Eye (tissue), 1 donor: ENCODE data around the gene KLC1.
"Not testable (repeated sequence)": the region's sequence is repeated elsewhere in the genome, so short reads cannot be mapped to it uniquely, and the experiment has no call there.

Experiments used
- DNase-seq: peaks from one replicate; pipeline ENCODE4 v3.0.0-alpha.2; 2015

The KLC1 gene

GRCh38 chr14:103662591-103662990, 33.6 kb downstream of the KLC1 start:
- DNase-seq, result no peak

- no peak for DNase-seq
Measured at GRCh38 chr14:103663506-103663905, 34.5 kb downstream of the KLC1 start.

- no peak for DNase-seq
Measured at GRCh38 chr14:103667671-103668070, 38.7 kb downstream of the KLC1 start.

- DNase-seq, result no peak
Measured at GRCh38 chr14:103668117-103668516, 39.1 kb downstream of the KLC1 start.

GRCh38 chr14:103669370-103669769, 40.4 kb downstream of the KLC1 start:
- no peak for DNase-seq

- no peak for DNase-seq
Measured at GRCh38 chr14:103671911-103672310, 42.9 kb downstream of the KLC1 start.

GRCh38 chr14:103675957-103676356, 46.9 kb downstream of the KLC1 start:
- no peak for DNase-seq

GRCh38 chr14:103676881-103677675, 48.1 kb downstream of the KLC1 start:
- no peak for DNase-seq

- peak; percentile 30 for DNase-seq
Measured at GRCh38 chr14:103679351-103679750, 50.3 kb downstream of the KLC1 start.

GRCh38 chr14:103680491-103681231, 51.6 kb downstream of the KLC1 start:
- no peak for DNase-seq

GRCh38 chr14:103683139-103683538, 54.1 kb downstream of the KLC1 start:
- DNase-seq, result no peak

GRCh38 chr14:103684471-103684870, 55.5 kb downstream of the KLC1 start:
- no peak for DNase-seq

GRCh38 chr14:103684871-103685270, 55.9 kb downstream of the KLC1 start:
- no peak for DNase-seq

GRCh38 chr14:103685276-103686211, 56.5 kb downstream of the KLC1 start:
- no peak for DNase-seq

GRCh38 chr14:103686831-103687485, 57.9 kb downstream of the KLC1 start:
- no peak for DNase-seq

GRCh38 chr14:103687712-103688111, 58.7 kb downstream of the KLC1 start:
- no peak for DNase-seq

- DNase-seq, result no peak
Measured at GRCh38 chr14:103688441-103688840, 59.4 kb downstream of the KLC1 start.

- DNase-seq, result no peak
Measured at GRCh38 chr14:103688906-103689902, 60.2 kb downstream of the KLC1 start.

- no peak for DNase-seq
Measured at GRCh38 chr14:103690332-103690731, 61.3 kb downstream of the KLC1 start.

- not testable (repeated sequence) for DNase-seq
Measured at GRCh38 chr14:103691655-103692054, 62.6 kb downstream of the KLC1 start.

GRCh38 chr14:103692159-103692558, 63.1 kb downstream of the KLC1 start:
- DNase-seq, result no peak
